Lower leg skin (tissue), 3 donors: ENCODE data around the gene ACSL3.

ENCODE experiments used
- POLR2A ChIP-seq, 2 donors: fragments of 450-650 bp; IDR thresholded peaks; one replicate each; pipeline ENCODE4 v1.6.1; 2016 to 2017; ENCODE audit warnings: antibody characterized with exemption in 2 of 2, mild to moderate bottlenecking in 1 of 2, moderate library complexity in 1 of 2
- TF ChIP-seq, protein P1 (sequence below), 3 donors: fragments of 450-650 bp; IDR thresholded peaks; one replicate each; pipeline ENCODE4 v1.5.1; 2016; ENCODE audit warnings: antibody characterized with exemption in 3 of 3, mild to moderate bottlenecking in 3 of 3, moderate library complexity in 2 of 3

GRCh38 chr2:222891890-222892289 is 31.1 kb downstream of the ACSL3 start:
- TF ChIP-seq, protein P1, sequence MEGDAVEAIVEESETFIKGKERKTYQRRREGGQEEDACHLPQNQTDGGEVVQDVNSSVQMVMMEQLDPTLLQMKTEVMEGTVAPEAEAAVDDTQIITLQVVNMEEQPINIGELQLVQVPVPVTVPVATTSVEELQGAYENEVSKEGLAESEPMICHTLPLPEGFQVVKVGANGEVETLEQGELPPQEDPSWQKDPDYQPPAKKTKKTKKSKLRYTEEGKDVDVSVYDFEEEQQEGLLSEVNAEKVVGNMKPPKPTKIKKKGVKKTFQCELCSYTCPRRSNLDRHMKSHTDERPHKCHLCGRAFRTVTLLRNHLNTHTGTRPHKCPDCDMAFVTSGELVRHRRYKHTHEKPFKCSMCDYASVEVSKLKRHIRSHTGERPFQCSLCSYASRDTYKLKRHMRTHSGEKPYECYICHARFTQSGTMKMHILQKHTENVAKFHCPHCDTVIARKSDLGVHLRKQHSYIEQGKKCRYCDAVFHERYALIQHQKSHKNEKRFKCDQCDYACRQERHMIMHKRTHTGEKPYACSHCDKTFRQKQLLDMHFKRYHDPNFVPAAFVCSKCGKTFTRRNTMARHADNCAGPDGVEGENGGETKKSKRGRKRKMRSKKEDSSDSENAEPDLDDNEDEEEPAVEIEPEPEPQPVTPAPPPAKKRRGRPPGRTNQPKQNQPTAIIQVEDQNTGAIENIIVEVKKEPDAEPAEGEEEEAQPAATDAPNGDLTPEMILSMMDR (IDR thresholded peaks at IDR 0.05): no peak
- no peak for TF ChIP-seq POLR2A (IDR thresholded peaks at IDR 0.05)
